PC-9 (cell line): ENCODE results near the gene CRB3. TPM values are rescaled to one million over a fixed set of nuclear protein-coding genes. Genes with fewer than 3 reads are reported as not detected.

Experiments used
- BruUV-seq: library from RNA; stranded (reverse); fragments of 400-500 nt; replicated peaks from 2 replicates; lab custom pipeline; 2021; lab: Mats Ljungman, UMichigan
- CTCF ChIA-PET: fragments of 300-600 bp; sonication (Branson Sonifier 250); formaldehyde crosslinking; loops from one replicate; lab custom pipeline; 2022; ENCODE audit warnings: antibody characterized with exemption; lab: Charles Lee
- POLR2A ChIA-PET: fragments of 300-600 bp; sonication (Branson Sonifier 250); formaldehyde crosslinking; loops from one replicate; lab custom pipeline; 2022; ENCODE audit warnings: antibody characterized with exemption; ENCODE audit not compliant: unreplicated experiment; lab: Charles Lee
- DNase-seq, 2 experiments: peaks; one replicate each; pipeline versions ENCODE4 v3.0.0 to v3.0.0-alpha.2; 2015 to 2022; ENCODE audit warnings: mixed read lengths in 1 of 2
- H2AFZ ChIP-seq: fragments of 200-600 bp; sonication (generic); 2 replicates; pipeline ENCODE4 v1.8.1; 2017; ENCODE audit warnings: antibody characterized with exemption
- H3F3A ChIP-seq: fragments of 200-600 bp; sonication (generic); 2 replicates; pipeline ENCODE4 v1.8.1; 2017; ENCODE audit warnings: antibody characterized with exemption, mild to moderate bottlenecking, low read depth; ENCODE audit not compliant: insufficient read depth
- H3K27ac ChIP-seq: fragments of 200-600 bp; sonication (generic); 2 replicates; pipeline ENCODE4 v1.6.1; 2016; ENCODE audit warnings: mixed run types
- H3K27me3 ChIP-seq: fragments of 200-600 bp; sonication (generic); 2 replicates; pipeline ENCODE4 v1.6.1; 2016; ENCODE audit warnings: low read depth, mixed run types; ENCODE audit not compliant: insufficient read depth
- H3K36me3 ChIP-seq: fragments of 200-600 bp; sonication (generic); 2 replicates; pipeline ENCODE4 v1.6.1; 2016; ENCODE audit warnings: low read depth, mixed run types
- H3K4me1 ChIP-seq: fragments of 200-600 bp; sonication (generic); replicated peaks from 2 replicates; pipeline ENCODE4 v1.6.1; 2016; ENCODE audit warnings: mixed run types; ENCODE audit not compliant: insufficient read depth
- H3K4me2 ChIP-seq: fragments of 200-600 bp; sonication (generic); 2 replicates; pipeline ENCODE4 v1.6.1; 2017; ENCODE audit warnings: mixed run types
- H3K4me3 ChIP-seq: fragments of 200-600 bp; sonication (generic); 2 replicates; pipeline ENCODE4 v1.6.1; 2016; ENCODE audit warnings: mixed run types
- H3K79me2 ChIP-seq: fragments of 200-600 bp; sonication (generic); 2 replicates; pipeline ENCODE4 v1.6.1; 2017; ENCODE audit warnings: low read depth, mixed run types
- H3K9me2 ChIP-seq: fragments of 200-600 bp; sonication (generic); 2 replicates; pipeline ENCODE4 v1.8.1; 2017; ENCODE audit warnings: mild to moderate bottlenecking; ENCODE audit not compliant: insufficient read depth
- H3K9me3 ChIP-seq: fragments of 200-600 bp; sonication (generic); 2 replicates; pipeline ENCODE4 v1.8.1; 2016; ENCODE audit warnings: low read depth; ENCODE audit not compliant: insufficient read depth
- H4K20me1 ChIP-seq: fragments of 200-600 bp; sonication (generic); 2 replicates; pipeline ENCODE4 v1.8.1; 2017; ENCODE audit not compliant: insufficient read depth
- CTCF ChIP-seq: fragments of 200-600 bp; sonication (generic); conservative IDR thresholded peaks from 2 replicates; pipeline ENCODE4 v1.6.1; 2017; ENCODE audit warnings: mixed run types, antibody characterized with exemption, mild to moderate bottlenecking, moderate library complexity
- EZH2 ChIP-seq: fragments of 200-600 bp; sonication (generic); IDR thresholded peaks from 2 replicates; pipeline ENCODE4 v1.8.0; 2017; ENCODE audit warnings: antibody characterized with exemption, low read depth
- intact Hi-C: fragments of 100-400 bp; cut with micrococcal nuclease; formaldehyde crosslinking; loops from one replicate; pipeline ENCODE4 v1.10.0; 2022; ENCODE audit not compliant: unreplicated experiment
- total RNA-seq: library from RNA; stranded (reverse); gene quantifications from 2 replicates; pipeline ENCODE4 v1.2.3, GENCODE V29; 2021

Gene CRB3
- total RNA-seq, 1 experiment from 2014 or later, result 40.6 TPM

- Histone ChIP-seq H3F3A (peaks cover 7% of the 10 kb centered on the region; the same call in 1 of the 2 replicates), H3K4me1 (peaks cover 2% of the 10 kb centered on the region), H3K4me3 (peak overlapping the region; percentile 68), H3K9me3 (no peaks in the 10 kb centered on the region), H3K79me2 (peaks cover 9% of the 10 kb centered on the region), H3K9me2 (no peaks in the 10 kb centered on the region), H3K4me2 (peak overlapping the region; percentile 77), H3K36me3 (no peaks in the 10 kb centered on the region), H2AFZ (peak overlapping the region; percentile 90), H4K20me1 (no peaks in the 10 kb centered on the region), H3K27ac (peak overlapping the region; percentile 88), H3K27me3 (no peaks in the 10 kb centered on the region)
- intact Hi-C loops, result loop anchor here (5.0 kb wide), 3 partner anchors 38 to 402 kb away; partner anchors contain the start of genes GPR108, KHSRP and TRIP10
- no TSS peak for BruUV-seq
- ChIA-PET CTCF (no interaction called here), POLR2A (interaction anchor here (0.7 kb wide), 1 partner anchor 103 kb away, joined by 3 read pairs; no protein-coding TSS in a partner anchor)
- TF ChIP-seq CTCF, result peak; percentile 63
- TF ChIP-seq EZH2, result no peak
- peak; percentile 93 to 94 for DNase-seq
Measured at GRCh38 chr19:6460099-6460884, 3.8 kb upstream of the CRB3 start.

GRCh38 chr19:6465006-6465405, 935 bp downstream of the CRB3 start:
- peak overlapping the region; percentile 75 for H3K4me3 ChIP-seq
- peak overlapping the region; percentile 82 for H2AFZ ChIP-seq
- H3K27me3 ChIP-seq, result no peaks in the 10 kb centered on the region
- H4K20me1 ChIP-seq, result no peaks in the 10 kb centered on the region
- H3K79me2 ChIP-seq, result peaks cover 15% of the 10 kb centered on the region
- no peaks in the 10 kb centered on the region for H3K9me3 ChIP-seq
- peaks cover 5% of the 10 kb centered on the region for H3K4me1 ChIP-seq
- H3K36me3 ChIP-seq, result no peaks in the 10 kb centered on the region
- H3K27ac ChIP-seq, result 0 out of 2 replicates have a peak overlapping the region, but pooled peaks have one; percentile 22
- no TSS peak for BruUV-seq
- H3K4me2 ChIP-seq, result peak overlapping the region; percentile 81
- TF ChIP-seq EZH2 (no peak), CTCF (no peak)
- CTCF ChIA-PET, result no interaction called here
- H3F3A ChIP-seq, result peaks cover 7% of the 10 kb centered on the region; the same call in 1 of the 2 replicates
- intact Hi-C loops, result no loop called here
- no peak for DNase-seq
- POLR2A ChIA-PET, result interaction anchor here (0.6 kb wide), 1 partner anchor 31 kb away, joined by 5 read pairs; no protein-coding TSS in a partner anchor
- no peaks in the 10 kb centered on the region for H3K9me2 ChIP-seq

DNA sequence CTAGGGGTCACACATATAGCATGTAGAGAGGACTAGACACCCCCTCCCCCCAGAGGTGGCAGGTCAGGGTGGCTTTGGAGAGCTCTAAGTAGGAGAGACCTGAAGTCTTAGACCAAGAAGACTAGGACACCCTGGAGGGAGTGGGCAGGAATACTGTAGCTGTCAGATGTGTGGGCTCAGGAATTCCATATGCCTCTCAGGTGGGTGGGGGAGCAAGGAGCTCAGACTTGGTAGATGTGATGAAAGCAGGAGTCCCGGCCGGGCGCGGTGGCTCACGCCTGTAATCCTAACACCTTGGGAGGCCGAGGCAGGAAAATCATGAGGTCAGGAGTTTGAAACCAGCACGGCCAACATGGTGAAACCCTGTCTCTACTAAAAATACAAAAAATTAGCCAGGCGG, 1.6 kb downstream of the CRB3 start:
- Histone ChIP-seq H3K27me3 (no peaks in the 10 kb centered on the region), H3F3A (peaks cover 7% of the 10 kb centered on the region; the same call in 1 of the 2 replicates), H3K4me1 (peaks cover 5% of the 10 kb centered on the region), H3K9me3 (no peaks in the 10 kb centered on the region), H3K4me3 (peak overlapping the region; percentile 75; the same call in 1 of the 2 replicates), H4K20me1 (no peaks in the 10 kb centered on the region), H3K36me3 (no peaks in the 10 kb centered on the region), H2AFZ (no peak overlapping the region), H3K9me2 (no peaks in the 10 kb centered on the region), H3K4me2 (peak overlapping the region; percentile 81), H3K27ac (no peak overlapping the region), H3K79me2 (peaks cover 15% of the 10 kb centered on the region)
- CTCF ChIA-PET, result no interaction called here
- POLR2A ChIA-PET, result interaction anchor here (0.6 kb wide), 1 partner anchor 31 kb away, joined by 5 read pairs; no protein-coding TSS in a partner anchor
- intact Hi-C loops, result no loop called here
- no peak for DNase-seq
- BruUV-seq, result no TSS peak
- TF ChIP-seq EZH2, result no peak
- TF ChIP-seq CTCF, result no peak
